SK-MEL-5 (cell line): ENCODE data around the gene MAP7D3. TPM values are rescaled to one million over a fixed set of nuclear protein-coding genes. Genes with fewer than 3 reads are reported as not detected.
"Not testable (repeated sequence)": the region's sequence is repeated elsewhere in the genome, so short reads cannot be mapped to it uniquely, and the experiment has no call there.

ENCODE experiments used
- DNase-seq: peaks from one replicate; pipeline ENCODE4 v3.0.0-alpha.2; 2016; ENCODE audit warnings: low read depth, low spot score
- in situ Hi-C: cut with HindIII; loops from 2 replicates; pipeline ENCODE4 v1.10.0; 2016; ENCODE audit warnings: low sequenced_read_pairs, high pct_unique_total_duplicates, low pct_unique_long_range_greater_than_20kb
- polyA plus RNA-seq, 2 experiments: library from polyadenylated mRNA; depleted of rRNA; stranded (reverse); fragments of >200 nt; gene quantifications; 2 replicates each; pipeline ENCODE4 v1.2.3, GENCODE V29; 2015
- total RNA-seq: library from RNA; depleted of rRNA; stranded (reverse); fragments of >200 nt; shearing (Covaris generic); gene quantifications from 2 replicates; pipeline ENCODE4 v1.2.3, GENCODE V29; 2014; rRNA removed

MAP7D3 gene
- total RNA-seq: 27.8 and 28.0 TPM in 2 replicates
- 13.9 and 20.6 TPM in 2 replicates for polyA plus RNA-seq (2015; cell fraction: cytosol; rRNA removed)
- 16.0 and 19.8 TPM in 2 replicates for polyA plus RNA-seq (2015; cell fraction: nucleus; rRNA removed)

GRCh38 chrX:136251041-136251991 lies at the start of gene MAP7D3:
TSS of gene MAP7D3 (minus strand) at chrX:136251400. CDS start at chrX:136251358, 42 bp downstream.
- DNase-seq: peak; percentile 61
- in situ Hi-C loops: no loop called here

GRCh38 chrX:136300721-136301120 lies 49.5 kb upstream of the MAP7D3 start, which contains the start of gene ADGRG4:
TSS of gene ADGRG4 (plus strand) at chrX:136300963. CDS start at chrX:136308778, 7,815 bp downstream.
- DNase-seq, in situ Hi-C loops: not testable (repeated sequence)

- DNase-seq: no peak
- in situ Hi-C loops: no loop called here
These were observed 44.2 kb upstream of the MAP7D3 start for GRCh38 chrX:136295380-136295779.

- no peak for DNase-seq
- in situ Hi-C loops: no loop called here
These were observed 41.5 kb upstream of the MAP7D3 start for GRCh38 chrX:136292656-136293055.

GRCh38 chrX:136291824-136292223 lies 40.6 kb upstream of the MAP7D3 start:
- in situ Hi-C loops: no loop called here
- DNase-seq: no peak

- in situ Hi-C loops, DNase-seq: not testable (repeated sequence)
These were observed 35.2 kb upstream of the MAP7D3 start for GRCh38 chrX:136286375-136286774.

- DNase-seq: no peak
- in situ Hi-C loops: no loop called here
These were observed 24.4 kb upstream of the MAP7D3 start for GRCh38 chrX:136275553-136275952.

- in situ Hi-C loops: no loop called here
- no peak for DNase-seq
These were observed 22.8 kb upstream of the MAP7D3 start for GRCh38 chrX:136273986-136274385.

- in situ Hi-C loops: no loop called here
- DNase-seq: peak; percentile 44
These were observed 21.1 kb upstream of the MAP7D3 start for GRCh38 chrX:136272325-136272724.

GRCh38 chrX:136271300-136271699 lies 20.1 kb upstream of the MAP7D3 start:
- DNase-seq: no peak
- in situ Hi-C loops: no loop called here

- DNase-seq: no peak
- in situ Hi-C loops: no loop called here
These were observed 18.7 kb upstream of the MAP7D3 start for GRCh38 chrX:136269921-136270320.

- peak; percentile 56 for DNase-seq
- in situ Hi-C loops: no loop called here
These were observed 17.1 kb upstream of the MAP7D3 start for GRCh38 chrX:136268051-136269048.

GRCh38 chrX:136266828-136267227 lies 15.6 kb upstream of the MAP7D3 start:
- DNase-seq: no peak
- in situ Hi-C loops: no loop called here

GRCh38 chrX:136262812-136263315 lies 11.7 kb upstream of the MAP7D3 start:
- in situ Hi-C loops: no loop called here
- peak; percentile 10 for DNase-seq

- DNase-seq: no peak
- in situ Hi-C loops: no loop called here
These were observed 11.0 kb upstream of the MAP7D3 start for GRCh38 chrX:136262243-136262642.

GRCh38 chrX:136261321-136261720 lies 10.1 kb upstream of the MAP7D3 start:
- DNase-seq: no peak
- in situ Hi-C loops: no loop called here

GRCh38 chrX:136260776-136261175 lies 9.6 kb upstream of the MAP7D3 start:
- no peak for DNase-seq
- in situ Hi-C loops: no loop called here
